ENCODE results near the gene ELK4. TPM values are rescaled to one million over a fixed set of nuclear protein-coding genes. Genes with fewer than 3 reads are reported as not detected.

Gene ELK4
- total RNA-seq, 1 experiment from 2014 or later = 31.2 TPM

DNA sequence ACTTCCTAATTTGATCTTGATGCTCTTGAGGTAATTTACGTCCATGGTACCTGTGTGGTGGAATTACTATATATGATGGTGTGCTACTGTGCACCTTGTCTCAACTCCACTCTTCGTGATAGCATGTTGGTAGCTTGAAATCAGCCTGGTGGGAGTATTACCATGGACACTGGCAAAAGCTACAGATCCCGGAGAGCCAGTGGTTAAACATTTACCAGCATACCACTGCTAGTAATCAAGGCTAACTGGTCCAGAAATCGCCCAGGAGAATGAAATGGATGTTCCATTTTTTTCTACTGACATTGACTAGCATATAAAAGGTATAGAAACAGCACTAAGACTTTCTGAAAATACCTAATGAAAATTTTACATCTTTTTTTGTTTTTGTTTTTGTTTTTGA is 30.6 kb downstream of the ELK4 start:
- H3K27ac ChIP-seq (ENCODE audit: insufficient read length, low read depth, low read length) = no peak overlapping the region
- H3K23ac ChIP-seq (ENCODE audit: insufficient read length, low read depth, low read length) = no peak overlapping the region
- Mint-ChIP-seq H3K27ac (no peak overlapping the region), H3K9me3 (no peaks in the 10 kb centered on the region), H3K36me3 (ENCODE audit: insufficient read depth in 1 of 3, low read depth in 3 of 3) (peaks cover 10 to 33% (median 17%) of the 10 kb centered on the region in 3 experiments; a peak in 6 of 7 replicates), H3K4me1 (peaks cover 3 to 6% of the 10 kb centered on the region in 2 experiments), H3K4me3 (no peak overlapping the region), H3K27me3 (ENCODE audit: low read depth) (no peaks in the 10 kb centered on the region)
- no peak overlapping the region for H3K4ac ChIP-seq (ENCODE audit: low read depth, low read length)
- H3K4me1 ChIP-seq (ENCODE audit: insufficient read depth, low read length) = no peaks in the 10 kb centered on the region
- H2AFZ ChIP-seq (ENCODE audit: low read length) = no peak overlapping the region
- no peak overlapping the region for H4K91ac ChIP-seq (ENCODE audit: insufficient read length, low read depth, low read length)
- H2BK20ac ChIP-seq (ENCODE audit: low read depth, low read length, poor library complexity, severe bottlenecking) = no peak overlapping the region
- no peaks in the 10 kb centered on the region for H3K23me2 ChIP-seq (ENCODE audit: insufficient read length, low read depth, low read length, poor library complexity, severe bottlenecking)
- H3K27me3 ChIP-seq (ENCODE audit: insufficient read depth, low read length) = no peaks in the 10 kb centered on the region; the same call in 1 of the 2 replicates
- no peak overlapping the region for H3K56ac ChIP-seq (ENCODE audit: insufficient read length, low read depth, low read length)
- H2BK120ac ChIP-seq (ENCODE audit: low read depth, low read length, poor library complexity, severe bottlenecking) = no peak overlapping the region
- H3K18ac ChIP-seq (ENCODE audit: insufficient read length, low read depth, low read length) = no peak overlapping the region
- no peak overlapping the region for H4K5ac ChIP-seq (ENCODE audit: insufficient read length, low read depth, low read length)
- H3K79me1 ChIP-seq (ENCODE audit: insufficient read depth, low read depth, low read length, poor library complexity, severe bottlenecking) = no peaks in the 10 kb centered on the region
- H3K4me2 ChIP-seq (ENCODE audit: insufficient read depth, insufficient read length, low read length) = no peak overlapping the region
- H3K9ac ChIP-seq (ENCODE audit: extremely low read depth, insufficient read length, low read length) = no peak overlapping the region
- H2BK5ac ChIP-seq (ENCODE audit: insufficient read length, low read length) = no peak overlapping the region
- no peak overlapping the region for H2BK12ac ChIP-seq (ENCODE audit: insufficient read length, low read depth, low read length)
- H2BK15ac ChIP-seq (ENCODE audit: low read depth, low read length) = no peak overlapping the region
- H3K9me3 ChIP-seq (ENCODE audit: control insufficient read depth, low read depth, low read length) = no peaks in the 10 kb centered on the region
- H3K79me2 ChIP-seq (ENCODE audit: insufficient read depth, low read length) = no peaks in the 10 kb centered on the region
- no peak for DNase-seq
- H3K14ac ChIP-seq (ENCODE audit: insufficient read depth, low read length) = no peak overlapping the region
- no CpG with 5 or more reads among the region's 4 CpGs for WGBS (ENCODE audit: extremely low coverage, insufficient read length, low lambda C conversion rate)
- H3T11ph ChIP-seq (ENCODE audit: low read length) = no peak overlapping the region
- H4K20me1 ChIP-seq (ENCODE audit: control insufficient read depth, insufficient read depth, insufficient read length) = no peaks in the 10 kb centered on the region
- H2AK5ac ChIP-seq (ENCODE audit: insufficient read length, low read length) = no peak overlapping the region
- TF ChIP-seq, protein P1, sequence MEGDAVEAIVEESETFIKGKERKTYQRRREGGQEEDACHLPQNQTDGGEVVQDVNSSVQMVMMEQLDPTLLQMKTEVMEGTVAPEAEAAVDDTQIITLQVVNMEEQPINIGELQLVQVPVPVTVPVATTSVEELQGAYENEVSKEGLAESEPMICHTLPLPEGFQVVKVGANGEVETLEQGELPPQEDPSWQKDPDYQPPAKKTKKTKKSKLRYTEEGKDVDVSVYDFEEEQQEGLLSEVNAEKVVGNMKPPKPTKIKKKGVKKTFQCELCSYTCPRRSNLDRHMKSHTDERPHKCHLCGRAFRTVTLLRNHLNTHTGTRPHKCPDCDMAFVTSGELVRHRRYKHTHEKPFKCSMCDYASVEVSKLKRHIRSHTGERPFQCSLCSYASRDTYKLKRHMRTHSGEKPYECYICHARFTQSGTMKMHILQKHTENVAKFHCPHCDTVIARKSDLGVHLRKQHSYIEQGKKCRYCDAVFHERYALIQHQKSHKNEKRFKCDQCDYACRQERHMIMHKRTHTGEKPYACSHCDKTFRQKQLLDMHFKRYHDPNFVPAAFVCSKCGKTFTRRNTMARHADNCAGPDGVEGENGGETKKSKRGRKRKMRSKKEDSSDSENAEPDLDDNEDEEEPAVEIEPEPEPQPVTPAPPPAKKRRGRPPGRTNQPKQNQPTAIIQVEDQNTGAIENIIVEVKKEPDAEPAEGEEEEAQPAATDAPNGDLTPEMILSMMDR (conservative IDR thresholded peaks at IDR 0.05) = no peak
- H4K8ac ChIP-seq (replicated peaks; ENCODE audit: insufficient read length, low read depth, low read length) = no peak overlapping the region
